Bronchial epithelial cell (primary cell): ENCODE measurements around the gene DNM2. TPM values are rescaled to one million over a fixed set of nuclear protein-coding genes. Genes with fewer than 3 reads are reported as not detected.

Source experiments
- DNase-seq: peaks from one replicate; pipeline ENCODE4 v3.0.0-alpha.2; 2010; ENCODE audit warnings: low read depth
- FAIRE-seq: peaks from 2 replicates; lab custom pipeline; 2011; peaks lifted over from hg19 to GRCh38; lab: Jason Lieb, UNC
- H3K27me3 ChIP-seq: 2 replicates; pipeline ENCODE4 v1.5.1; 2011; ENCODE audit warnings: low read length; ENCODE audit not compliant: control insufficient read depth, insufficient read depth
- H3K36me3 ChIP-seq: 2 replicates; pipeline ENCODE4 v1.5.1; 2011; ENCODE audit warnings: low read length; ENCODE audit not compliant: control insufficient read depth, insufficient read depth
- H3K4me3 ChIP-seq: 2 replicates; pipeline ENCODE4 v1.5.1; 2011; ENCODE audit warnings: mild to moderate bottlenecking, low read depth, low read length, control low read depth
- CTCF ChIP-seq: IDR thresholded peaks from 2 replicates; pipeline ENCODE4 v1.5.1; 2011; ENCODE audit warnings: mild to moderate bottlenecking, moderate library complexity, low read length, control low read depth, inconsistent platforms; ENCODE audit not compliant: insufficient read depth, severe bottlenecking
- total RNA-seq: library from RNA; depleted of rRNA; stranded (reverse); fragments of >200 nt; gene quantifications from 2 replicates; pipeline ENCODE4 v1.2.1, GENCODE V29; 2014

Gene DNM2
- total RNA-seq, 1 donor from 2014 or later, result 68.4 TPM

GRCh38 chr19:10812196-10812595 is 94.3 kb downstream of the DNM2 start:
- no peak for FAIRE-seq
- Histone ChIP-seq H3K4me3 (no peak overlapping the region), H3K36me3 (peaks cover 28% of the 10 kb centered on the region), H3K27me3 (no peaks in the 10 kb centered on the region)
- no peak for TF ChIP-seq CTCF
- DNase-seq, result no peak

GRCh38 chr19:10812902-10813404 is 95.1 kb downstream of the DNM2 start:
- H3K36me3 ChIP-seq, result peaks cover 28% of the 10 kb centered on the region
- FAIRE-seq (no peak), DNase-seq (peak; percentile 62)
- H3K4me3 ChIP-seq, result no peak overlapping the region
- no peaks in the 10 kb centered on the region for H3K27me3 ChIP-seq
- TF ChIP-seq CTCF, result no peak

- no peaks in the 10 kb centered on the region for H3K27me3 ChIP-seq
- TF ChIP-seq CTCF, result no peak
- no peak overlapping the region for H3K4me3 ChIP-seq
- DNase-seq (no peak), FAIRE-seq (no peak)
- peaks cover 36% of the 10 kb centered on the region for H3K36me3 ChIP-seq
Observed at GRCh38 chr19:10815007-10815536, 97.2 kb downstream of the DNM2 start.

GRCh38 chr19:10815969-10816644 is 98.2 kb downstream of the DNM2 start:
- no peak for DNase-seq
- peaks cover 33% of the 10 kb centered on the region for H3K36me3 ChIP-seq
- TF ChIP-seq CTCF, result no peak
- FAIRE-seq, result no peak
- no peaks in the 10 kb centered on the region for H3K27me3 ChIP-seq
- H3K4me3 ChIP-seq, result no peak overlapping the region

GRCh38 chr19:10816691-10817090 is 98.8 kb downstream of the DNM2 start:
- DNase-seq (no peak), FAIRE-seq (no peak)
- Histone ChIP-seq H3K27me3 (no peaks in the 10 kb centered on the region), H3K4me3 (no peak overlapping the region), H3K36me3 (peaks cover 29% of the 10 kb centered on the region)
- TF ChIP-seq CTCF, result no peak
